HG03066 (cell line): ENCODE data around the gene FBLN7.
"Not testable (repeated sequence)": the region's sequence is repeated elsewhere in the genome, so short reads cannot be mapped to it uniquely, and the experiment has no call there.

ENCODE experiments used
- ATAC-seq: cut with Tn5 transposase; IDR thresholded peaks from one replicate; pipeline ENCODE4 v1.9.1; 2021; ENCODE audit warnings: low read depth; ENCODE audit not compliant: unreplicated experiment

FBLN7 gene

DNA sequence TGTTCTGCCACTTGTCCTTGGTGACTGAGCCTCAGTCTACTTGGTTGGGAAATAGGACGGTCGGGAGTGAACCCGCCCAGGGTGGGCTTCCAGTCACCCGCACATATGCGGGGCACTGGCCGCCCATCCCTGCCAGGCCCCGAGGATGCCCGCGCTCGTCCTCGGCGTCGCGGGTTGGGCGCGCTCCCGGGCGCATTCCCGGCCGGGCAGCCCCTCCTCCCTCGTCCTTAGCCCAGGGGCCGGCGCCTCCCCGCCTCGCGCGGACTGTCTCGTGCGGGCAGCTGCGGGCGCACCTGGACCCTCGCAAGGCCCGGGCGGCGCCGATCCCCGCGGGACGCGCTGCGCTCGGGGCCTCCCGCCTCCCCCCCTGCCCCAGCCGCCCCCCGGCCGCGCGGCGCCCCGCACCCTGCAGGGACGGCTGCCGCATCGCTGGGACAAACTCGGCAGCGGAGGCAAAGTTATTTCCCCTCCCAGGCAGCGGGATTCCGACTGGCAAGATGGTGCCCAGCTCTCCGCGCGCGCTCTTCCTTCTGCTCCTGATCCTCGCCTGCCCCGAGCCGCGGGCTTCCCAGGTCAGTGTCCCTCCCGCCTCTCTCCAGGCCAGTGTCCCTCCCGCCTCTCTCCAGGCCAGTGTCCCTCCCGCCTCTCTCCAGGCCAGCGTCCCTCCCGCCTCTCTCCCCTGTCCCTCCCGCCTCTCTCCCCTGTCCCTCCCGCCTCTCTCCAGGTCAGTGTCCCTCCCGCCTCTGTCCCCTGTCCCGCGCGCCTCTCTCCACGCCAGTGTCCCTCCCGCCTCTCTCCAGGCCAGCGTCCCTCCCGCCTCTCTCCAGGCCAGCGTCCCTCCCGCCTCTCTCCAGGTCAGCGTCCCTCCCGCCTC lies at the start of gene FBLN7:
FBLN7 (plus strand) TSS at position 227 of the 874 bp plus-strand sequence; CDS start at position 498, 271 bp downstream.
- no peak for ATAC-seq

DNA sequence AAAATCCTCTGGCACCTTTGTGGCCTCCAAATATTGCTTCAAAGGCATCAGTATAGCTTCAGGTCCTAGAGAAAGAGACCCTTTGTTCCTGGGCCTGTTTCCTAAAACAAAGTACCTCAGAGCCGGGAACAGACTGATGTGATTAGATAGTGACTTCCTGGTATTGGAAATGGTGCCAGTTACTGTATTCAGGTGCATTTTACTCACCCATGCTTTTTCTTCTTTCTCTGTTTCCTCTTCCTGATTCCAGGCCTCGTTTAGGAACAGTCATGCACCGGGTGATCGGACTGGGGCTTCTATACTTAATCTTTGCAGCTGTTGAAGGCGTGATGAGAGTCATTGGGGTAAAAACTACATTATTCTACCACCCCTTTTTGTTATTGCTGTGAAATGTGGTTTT lies 48.8 kb upstream of the FBLN7 start:
- no peak for ATAC-seq

GRCh38 chr2:112092286-112093041 lies 45.7 kb upstream of the FBLN7 start:
- ATAC-seq = no peak

DNA sequence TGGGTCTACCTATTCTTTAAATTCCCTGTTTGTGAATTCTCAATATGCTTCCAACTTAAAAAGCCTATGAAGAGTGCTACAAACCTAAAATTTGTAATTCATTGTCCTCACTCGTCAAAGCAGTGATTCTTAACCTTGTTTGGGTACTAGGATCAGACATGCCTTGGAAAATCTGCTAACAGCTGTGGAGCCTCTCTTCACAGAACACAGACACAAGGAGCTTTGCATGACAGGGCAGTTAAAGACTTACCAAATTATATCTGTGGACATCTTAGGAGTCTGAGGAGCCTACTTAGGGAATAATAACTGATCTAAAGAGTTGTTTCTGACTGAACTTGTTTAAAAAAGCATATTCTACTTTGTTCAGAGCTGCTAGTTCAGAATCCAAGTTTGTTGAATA lies 45.0 kb upstream of the FBLN7 start:
- no peak for ATAC-seq

GRCh38 chr2:112095681-112096080 lies 42.5 kb upstream of the FBLN7 start:
- ATAC-seq = no peak

GRCh38 chr2:112096098-112096497 lies 42.1 kb upstream of the FBLN7 start:
- ATAC-seq = no peak

DNA sequence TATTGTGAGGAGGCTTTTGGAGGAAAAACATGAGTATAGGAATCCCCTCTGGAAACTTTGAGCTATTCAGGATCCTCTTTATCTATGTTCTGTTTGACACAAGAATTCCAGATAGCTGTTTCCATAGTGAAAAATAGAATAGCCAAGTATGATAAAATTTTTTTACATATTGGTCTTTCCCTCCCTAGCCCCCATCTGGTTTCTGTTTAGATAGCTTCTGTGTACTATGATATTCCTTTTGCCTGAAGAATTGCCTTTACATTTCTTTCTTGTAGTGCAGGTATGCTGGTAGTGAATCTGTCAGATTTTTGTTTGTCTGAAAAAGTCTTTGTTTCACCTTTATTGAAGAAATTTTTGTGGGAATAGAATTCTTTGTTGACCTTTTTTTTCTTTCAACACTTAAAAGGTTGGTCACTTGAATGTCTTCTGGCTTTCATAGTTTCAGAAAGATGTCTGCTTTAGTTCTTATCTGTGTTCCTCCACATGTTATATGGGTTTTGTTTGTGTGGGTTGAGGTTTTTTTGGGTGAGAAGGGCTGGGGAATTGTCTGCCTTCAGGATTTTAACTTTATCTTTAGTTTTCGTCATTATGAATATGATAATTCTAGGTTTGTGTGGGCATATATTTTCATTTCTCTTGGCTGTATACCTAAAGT lies 29.9 kb upstream of the FBLN7 start:
- no peak for ATAC-seq

GRCh38 chr2:112109278-112109677 lies 28.9 kb upstream of the FBLN7 start:
- ATAC-seq = no peak

DNA sequence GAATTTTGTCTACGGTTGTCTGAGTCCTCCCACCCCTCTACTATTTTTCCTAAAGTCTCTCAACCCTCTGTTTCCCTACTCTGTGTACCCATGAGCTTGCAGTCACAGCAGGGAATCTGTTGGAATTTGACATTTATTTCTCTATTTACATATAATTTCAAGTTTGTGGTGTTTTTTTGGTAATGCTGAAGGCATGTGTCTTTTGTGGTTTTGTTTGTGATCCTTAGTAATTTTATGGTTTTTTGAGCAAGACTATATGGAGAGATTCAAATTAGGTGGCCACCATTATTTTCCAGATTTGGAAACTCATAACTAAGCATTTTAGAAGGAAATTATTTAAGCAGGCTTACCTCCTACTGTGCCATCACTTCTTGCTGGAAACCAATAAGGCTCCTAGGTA lies 27.2 kb upstream of the FBLN7 start:
- ATAC-seq = no peak

DNA sequence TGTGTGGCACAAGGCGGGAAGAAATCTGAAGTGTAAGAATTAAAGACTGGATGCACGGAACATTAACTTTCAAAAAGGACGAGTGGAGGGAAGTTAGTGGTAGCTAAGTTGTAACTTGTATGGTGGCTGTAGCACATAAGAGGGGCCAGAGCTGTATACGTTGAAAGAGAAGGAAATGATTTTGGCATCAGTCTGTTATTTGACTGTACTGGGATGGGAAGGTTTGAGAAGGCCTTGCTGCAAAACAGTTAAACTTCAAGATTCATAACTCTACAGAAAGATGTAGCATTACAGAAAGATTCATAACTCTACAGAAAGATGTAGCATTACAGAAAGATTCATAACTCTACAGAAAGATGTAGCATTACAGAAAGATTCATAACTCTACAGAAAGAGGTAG lies 24.8 kb upstream of the FBLN7 start:
- not testable (repeated sequence) for ATAC-seq

DNA sequence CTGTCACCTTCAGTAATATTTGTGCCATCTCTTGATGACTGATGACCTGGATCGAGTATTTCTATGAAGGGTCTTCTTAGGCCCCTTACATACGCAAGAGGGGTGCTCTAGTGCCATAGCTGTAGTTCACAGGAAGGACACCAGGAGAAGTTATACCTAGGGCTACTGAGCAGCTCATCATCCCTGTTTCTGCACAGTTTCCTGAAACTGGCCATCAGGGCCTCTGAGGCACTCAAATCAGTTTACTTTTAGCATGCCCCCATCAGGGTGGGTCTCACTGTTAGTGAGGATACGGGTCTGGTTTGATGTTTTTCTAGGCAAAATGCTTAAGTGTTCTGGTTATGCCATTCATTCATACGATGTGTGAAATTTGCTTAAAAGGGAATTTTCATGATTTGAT lies 20.0 kb upstream of the FBLN7 start:
- no peak for ATAC-seq

GRCh38 chr2:112121682-112122254 lies 16.4 kb upstream of the FBLN7 start:
- no peak for ATAC-seq

DNA sequence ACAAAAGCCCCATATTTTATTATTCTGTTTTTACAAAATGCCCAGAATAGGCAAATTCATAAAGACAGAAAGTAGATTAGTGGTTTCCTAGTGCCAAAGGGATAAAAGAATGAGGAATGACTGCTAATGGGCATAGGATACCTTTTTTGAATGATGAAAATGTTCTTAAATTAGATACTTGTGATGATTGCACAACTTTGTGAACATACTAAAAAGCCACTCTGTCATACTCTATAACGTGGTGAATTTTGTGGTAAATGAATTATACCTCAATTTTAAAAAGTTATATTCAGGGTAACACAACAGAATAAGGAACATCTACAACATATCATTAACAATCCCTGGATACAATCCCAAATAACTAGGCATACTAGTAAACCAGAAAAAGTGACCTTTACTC lies 9.1 kb upstream of the FBLN7 start:
- no peak for ATAC-seq

DNA sequence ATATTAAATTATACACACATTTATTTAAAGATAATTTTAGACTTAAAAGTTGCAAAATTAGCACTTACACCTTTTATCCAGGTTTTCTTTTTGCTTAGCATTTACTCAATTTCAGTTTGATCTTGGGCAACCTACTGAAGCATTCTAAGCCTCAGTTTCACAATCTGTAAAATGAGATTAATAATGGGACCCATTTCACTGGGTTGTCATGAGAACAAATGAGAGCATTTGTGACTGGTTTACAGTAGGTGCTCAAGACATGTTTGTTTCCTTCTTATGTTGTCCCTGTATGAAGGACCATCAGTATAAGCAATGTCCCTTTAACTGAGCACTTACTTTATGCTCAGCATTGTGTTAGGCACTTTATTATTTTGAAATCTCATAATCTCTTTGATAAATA lies 4.8 kb upstream of the FBLN7 start:
- ATAC-seq = no peak

GRCh38 chr2:112134120-112134519 lies 4.1 kb upstream of the FBLN7 start:
- ATAC-seq = no peak

DNA sequence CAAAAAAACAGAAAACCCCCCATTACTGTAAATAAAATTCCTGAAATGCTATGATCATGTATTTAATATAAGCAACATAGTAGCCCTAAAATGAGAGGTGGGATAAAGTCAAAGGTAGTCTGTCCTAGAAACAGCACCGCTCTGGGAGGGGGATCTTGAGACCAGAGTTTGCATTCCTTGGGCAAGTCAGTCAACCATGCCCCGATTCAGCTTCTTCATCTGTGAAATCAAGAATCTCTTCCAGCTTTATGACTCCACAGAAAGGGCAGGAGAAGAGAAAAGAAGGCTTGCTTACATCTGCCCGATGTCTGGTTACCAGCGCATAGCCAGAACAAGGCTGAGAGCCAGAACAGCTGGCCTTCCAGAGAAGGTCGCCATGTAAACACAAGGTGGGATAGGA lies 2.1 kb upstream of the FBLN7 start:
- no peak for ATAC-seq

DNA sequence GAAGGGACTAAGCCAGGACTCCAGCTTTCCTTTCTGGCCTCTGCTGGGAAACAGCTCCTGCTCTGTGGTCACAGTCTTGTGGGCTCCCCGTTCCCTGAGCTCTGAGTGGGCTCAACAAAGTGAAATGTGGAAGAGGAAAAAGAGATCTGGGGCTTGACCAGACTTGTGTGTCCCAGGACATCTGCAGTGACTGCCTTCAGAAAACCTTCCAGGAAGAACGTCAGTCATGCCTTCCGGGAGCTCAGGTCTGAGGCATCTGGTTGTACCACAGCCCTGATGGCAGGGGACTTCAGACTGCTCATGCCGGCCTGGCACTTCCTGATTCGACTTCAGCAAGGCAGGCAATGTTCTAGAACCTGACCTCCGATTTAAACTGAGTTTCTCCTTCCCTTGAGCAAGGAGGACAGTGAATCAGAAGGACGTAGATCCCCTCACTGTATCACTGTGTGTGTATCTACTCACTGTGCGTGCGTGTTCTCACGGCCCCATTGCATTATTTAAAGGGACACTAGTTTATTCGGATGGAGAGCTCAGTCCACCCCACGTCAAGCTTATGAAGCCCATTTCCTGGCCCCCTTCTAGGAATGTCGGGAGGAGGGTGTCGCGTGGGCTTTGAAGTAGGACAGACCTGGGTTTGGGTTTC lies 548 bp upstream of the FBLN7 start:
- ATAC-seq = no peak

DNA sequence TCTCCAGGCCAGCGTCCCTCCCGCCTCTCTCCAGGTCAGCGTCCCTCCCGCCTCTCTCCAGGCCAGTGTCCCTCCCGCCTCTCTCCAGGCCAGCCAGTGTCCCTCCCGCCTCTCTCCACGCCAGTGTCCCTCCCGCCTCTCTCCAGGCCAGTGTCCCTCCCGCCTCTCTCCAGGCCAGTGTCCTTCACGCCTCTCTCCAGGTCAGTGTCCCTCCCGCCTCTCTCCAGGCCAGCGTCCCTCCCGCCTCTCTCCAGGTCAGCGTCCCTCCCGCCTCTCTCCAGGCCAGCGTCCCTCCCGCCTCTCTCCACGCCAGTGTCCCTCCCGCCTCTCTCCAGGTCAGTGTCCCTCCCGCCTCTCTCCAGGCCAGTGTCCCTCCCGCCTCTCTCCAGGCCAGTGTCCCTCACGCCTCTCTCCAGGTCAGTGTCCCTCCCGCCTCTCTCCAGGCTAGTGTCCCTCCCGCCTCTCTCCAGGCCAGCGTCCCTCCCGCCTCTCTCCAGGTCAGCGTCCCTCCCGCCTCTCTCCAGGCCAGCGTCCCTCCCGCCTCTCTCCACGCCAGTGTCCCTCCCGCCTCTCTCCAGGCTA lies 939 bp downstream of the FBLN7 start:
- ATAC-seq = not testable (repeated sequence)

- not testable (repeated sequence) for ATAC-seq
Measured at GRCh38 chr2:112139661-112140204, 1.5 kb downstream of the FBLN7 start.
